ENCODE results near the gene MAP3K14.

MAP3K14 gene

GRCh38 chr17:45357364-45357997 is 40.7 kb upstream of the MAP3K14 start:
- no peak for TF ChIP-seq CTCF (conservative IDR thresholded peaks at IDR 0.05; ENCODE audit: low read length)
- H3K4me3 ChIP-seq (ENCODE audit: low read length): no peak overlapping the region
- DNase-seq (ENCODE audit: low read depth): no peak

- no peak for TF ChIP-seq CTCF (conservative IDR thresholded peaks at IDR 0.05; ENCODE audit: low read length)
Observed at GRCh38 chr17:45355087-45355486, 38.3 kb upstream of the MAP3K14 start.

GRCh38 chr17:45353043-45353442 is 36.2 kb upstream of the MAP3K14 start:
- no peak for DNase-seq (ENCODE audit: low read depth)
- no peak for TF ChIP-seq CTCF (conservative IDR thresholded peaks at IDR 0.05; ENCODE audit: low read length)
- H3K4me3 ChIP-seq (ENCODE audit: low read length): no peak overlapping the region

More at GRCh38 chr17:45355087-45355486, 38.3 kb upstream of the MAP3K14 start:
- H3K4me3 ChIP-seq (ENCODE audit: low read length): no peak overlapping the region
- no peak for DNase-seq (ENCODE audit: low read depth)

GRCh38 chr17:45351831-45352230 is 35.0 kb upstream of the MAP3K14 start:
- no peak for TF ChIP-seq CTCF (conservative IDR thresholded peaks at IDR 0.05; ENCODE audit: low read length)
- no peak for DNase-seq (ENCODE audit: low read depth)
- no peak overlapping the region for H3K4me3 ChIP-seq (ENCODE audit: low read length)

- TF ChIP-seq CTCF (conservative IDR thresholded peaks at IDR 0.05; ENCODE audit: low read length): no peak
- H3K4me3 ChIP-seq (ENCODE audit: low read length): no peak overlapping the region
- no peak for DNase-seq (ENCODE audit: low read depth)
Observed at GRCh38 chr17:45347444-45347843, 30.6 kb upstream of the MAP3K14 start.

GRCh38 chr17:45346216-45347015 is 29.6 kb upstream of the MAP3K14 start:
- no peak for DNase-seq (ENCODE audit: low read depth)

More at GRCh38 chr17:45346216-45347015, 29.6 kb upstream of the MAP3K14 start:
- TF ChIP-seq CTCF (conservative IDR thresholded peaks at IDR 0.05; ENCODE audit: low read length): no peak
- H3K4me3 ChIP-seq (ENCODE audit: low read length): no peak overlapping the region
